H7 (cell line): ENCODE measurements around the gene LMF2. TPM values are rescaled to one million over a fixed set of nuclear protein-coding genes. Genes with fewer than 3 reads are reported as not detected.

ENCODE experiments used
- DNase-seq: peaks from one replicate; pipeline ENCODE4 v3.0.0; 2012
- H3K27me3 ChIP-seq: 2 replicates; pipeline ENCODE4 v1.6.0; 2011; ENCODE audit warnings: mild to moderate bottlenecking, low read length; ENCODE audit not compliant: control insufficient read depth, insufficient read depth
- H3K36me3 ChIP-seq: replicated peaks from 2 replicates; pipeline ENCODE4 v1.5.1; 2011; ENCODE audit warnings: low read length; ENCODE audit not compliant: control insufficient read depth, insufficient read depth
- H3K4me3 ChIP-seq: 2 replicates; pipeline ENCODE4 v1.5.1; 2011; ENCODE audit warnings: low read depth, mild to moderate bottlenecking, control low read depth, low read length, moderate library complexity; ENCODE audit not compliant: insufficient read depth
- total RNA-seq: library from RNA; depleted of rRNA; stranded (reverse); fragments of >200 nt; shearing (Covaris generic); gene quantifications from 2 replicates; pipeline ENCODE4 v1.2.3, GENCODE V29; 2014

The LMF2 gene
- total RNA-seq, 1 experiment from 2014 or later: 28.1 TPM

DNA sequence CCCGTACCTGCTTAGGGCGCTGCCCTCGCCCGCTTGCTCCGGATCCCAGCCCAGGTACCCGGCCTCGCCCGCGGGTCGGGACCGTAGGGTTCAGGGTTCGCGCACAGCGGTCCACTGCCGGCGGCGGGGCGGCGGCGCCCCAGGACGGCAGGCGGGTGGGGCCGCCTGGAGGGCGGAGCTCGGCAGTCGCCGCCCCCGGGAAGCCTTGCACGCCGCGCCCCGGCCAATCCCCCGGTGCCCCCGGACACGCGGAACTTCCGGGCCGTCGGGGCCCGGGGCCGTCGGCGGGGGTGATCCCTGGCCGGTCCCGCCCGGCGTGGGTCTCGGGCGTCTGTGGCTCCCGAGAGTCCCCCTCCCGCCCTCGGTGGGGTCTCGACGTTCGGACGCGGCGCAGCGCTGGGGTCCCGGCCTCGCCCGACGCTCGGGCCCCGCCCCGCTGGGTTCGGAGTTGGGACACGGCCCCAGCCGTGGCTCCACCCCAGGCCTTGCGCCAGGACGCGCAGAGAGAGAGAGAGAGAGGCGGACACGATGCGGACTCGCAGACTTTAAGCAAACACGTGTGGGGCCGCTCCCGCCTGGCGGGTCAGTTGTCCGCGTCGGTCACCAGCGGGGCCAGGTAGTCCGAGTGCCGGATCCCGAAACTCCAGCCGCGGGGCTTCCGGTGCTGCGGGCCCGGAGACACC lies 22.5 kb upstream of the LMF2 start, which contains the start of gene TYMP:
TSS of gene TYMP (minus strand) at position 116 of the 683 bp plus-strand sequence. CDS start 303 bp downstream, outside the sequence.
- H3K36me3 ChIP-seq: no peaks in the 10 kb centered on the region
- DNase-seq: peak; percentile 87
- H3K27me3 ChIP-seq: peaks cover 64% of the 10 kb centered on the region
- peak within 1 kb of the TSS; percentile 50 for H3K4me3 ChIP-seq

DNA sequence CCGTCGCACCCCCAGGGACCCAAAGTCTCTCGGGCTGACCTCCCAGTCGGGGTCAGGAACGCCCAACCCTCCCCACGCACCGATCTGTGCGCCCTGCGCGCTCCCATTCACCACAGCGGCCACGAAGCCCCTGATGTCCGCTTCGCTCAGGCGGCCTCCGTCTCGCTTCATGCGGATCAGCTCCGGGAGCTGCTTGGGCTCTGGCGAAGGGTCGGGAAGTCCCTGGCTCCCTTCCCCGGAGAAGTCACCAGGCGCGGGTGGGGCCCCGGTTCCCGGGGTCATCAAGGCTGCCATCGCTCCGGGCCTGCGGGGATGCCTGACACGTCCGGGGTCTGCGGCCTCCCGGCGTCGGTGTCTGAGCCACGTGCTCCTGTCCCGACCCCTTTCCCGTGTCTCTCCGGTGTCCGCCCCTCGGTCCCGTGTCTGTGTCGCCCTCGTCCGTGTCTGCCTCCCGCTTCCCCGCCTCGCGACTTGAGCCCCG lies 22.0 kb upstream of the LMF2 start:
- peak; percentile 83 for DNase-seq
- peaks cover 64% of the 10 kb centered on the region for H3K27me3 ChIP-seq
- peak overlapping the region; percentile 16 for H3K4me3 ChIP-seq
- H3K36me3 ChIP-seq: no peaks in the 10 kb centered on the region

DNA sequence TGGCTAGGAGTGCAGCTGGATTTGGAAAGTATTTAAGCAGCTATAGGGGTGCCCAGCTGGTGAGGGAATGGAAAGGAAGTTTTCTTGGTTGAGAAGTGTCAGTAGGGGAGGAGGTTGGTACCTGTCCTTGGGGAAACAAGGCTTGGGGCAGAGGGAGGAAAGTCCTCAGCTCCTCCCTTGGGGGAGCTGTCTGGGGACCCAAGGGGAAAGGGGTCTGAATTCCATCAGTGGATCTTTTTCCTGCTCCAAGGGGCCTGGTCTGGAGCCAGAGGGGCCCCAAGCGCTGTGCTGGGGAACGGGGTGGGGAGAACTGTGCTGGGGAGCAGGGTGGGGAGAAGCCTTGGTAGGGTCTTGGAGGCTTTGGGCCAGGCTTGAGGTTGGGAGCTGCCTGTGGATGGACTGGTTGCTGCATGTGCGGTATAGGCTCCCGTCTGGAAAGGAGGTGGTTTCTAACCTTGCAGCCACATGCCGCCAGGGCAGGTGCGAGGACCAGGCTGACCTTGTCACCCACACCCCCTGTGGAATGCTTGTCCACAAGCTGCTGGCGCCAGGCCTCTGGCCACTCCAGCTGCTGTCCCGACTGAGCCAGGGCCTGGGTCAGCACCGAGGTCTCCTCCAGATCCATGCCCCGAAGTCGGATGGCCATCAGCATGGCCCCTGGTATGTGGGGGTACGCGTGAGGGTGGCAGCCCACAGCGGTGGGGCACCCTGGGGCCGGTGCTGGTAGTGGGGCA lies 21.3 kb upstream of the LMF2 start:
- DNase-seq: peak; percentile 73
- no peaks in the 10 kb centered on the region; the same call in 1 of the 2 replicates for H3K36me3 ChIP-seq
- no peak overlapping the region for H3K4me3 ChIP-seq
- H3K27me3 ChIP-seq: peaks cover 64% of the 10 kb centered on the region

DNA sequence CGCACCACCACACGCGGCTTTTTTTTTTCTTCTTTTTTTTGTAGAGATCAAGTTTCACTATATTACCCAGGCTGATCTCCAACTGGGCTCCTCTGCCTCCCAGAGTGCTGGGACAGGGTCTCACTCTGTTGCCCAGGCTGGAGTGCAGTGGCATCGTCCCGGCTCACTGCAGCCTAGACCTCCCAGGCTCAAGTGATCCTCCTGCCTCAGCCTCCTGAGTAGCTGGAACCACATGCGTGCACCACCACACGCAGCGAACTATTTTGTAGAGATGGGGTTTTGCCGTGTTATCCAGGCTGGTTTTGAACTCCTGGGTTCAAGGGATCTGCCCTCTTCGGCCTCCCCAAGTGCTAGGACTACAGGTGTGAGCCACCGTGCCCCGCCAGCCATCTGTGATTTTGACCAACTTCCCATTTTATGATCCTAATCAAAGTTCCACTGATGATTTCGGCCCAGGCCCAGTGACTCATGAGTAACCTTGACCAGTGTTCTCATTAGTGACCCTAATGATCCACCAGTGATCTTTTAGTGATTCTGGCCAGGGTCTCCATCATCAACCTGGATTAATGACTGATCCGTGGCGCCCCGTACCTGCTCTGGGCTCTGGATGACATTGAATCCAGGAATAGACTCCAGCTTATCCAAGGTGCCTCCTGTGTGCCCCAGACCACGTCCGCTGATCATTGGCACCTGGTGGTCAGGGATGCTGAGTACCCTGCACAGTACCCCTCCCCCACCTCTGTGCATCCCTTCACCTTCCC lies 20.6 kb upstream of the LMF2 start:
- no peak for DNase-seq
- Histone ChIP-seq H3K27me3 (peaks cover 62% of the 10 kb centered on the region), H3K36me3 (peaks cover 2% of the 10 kb centered on the region), H3K4me3 (no peak overlapping the region)

DNA sequence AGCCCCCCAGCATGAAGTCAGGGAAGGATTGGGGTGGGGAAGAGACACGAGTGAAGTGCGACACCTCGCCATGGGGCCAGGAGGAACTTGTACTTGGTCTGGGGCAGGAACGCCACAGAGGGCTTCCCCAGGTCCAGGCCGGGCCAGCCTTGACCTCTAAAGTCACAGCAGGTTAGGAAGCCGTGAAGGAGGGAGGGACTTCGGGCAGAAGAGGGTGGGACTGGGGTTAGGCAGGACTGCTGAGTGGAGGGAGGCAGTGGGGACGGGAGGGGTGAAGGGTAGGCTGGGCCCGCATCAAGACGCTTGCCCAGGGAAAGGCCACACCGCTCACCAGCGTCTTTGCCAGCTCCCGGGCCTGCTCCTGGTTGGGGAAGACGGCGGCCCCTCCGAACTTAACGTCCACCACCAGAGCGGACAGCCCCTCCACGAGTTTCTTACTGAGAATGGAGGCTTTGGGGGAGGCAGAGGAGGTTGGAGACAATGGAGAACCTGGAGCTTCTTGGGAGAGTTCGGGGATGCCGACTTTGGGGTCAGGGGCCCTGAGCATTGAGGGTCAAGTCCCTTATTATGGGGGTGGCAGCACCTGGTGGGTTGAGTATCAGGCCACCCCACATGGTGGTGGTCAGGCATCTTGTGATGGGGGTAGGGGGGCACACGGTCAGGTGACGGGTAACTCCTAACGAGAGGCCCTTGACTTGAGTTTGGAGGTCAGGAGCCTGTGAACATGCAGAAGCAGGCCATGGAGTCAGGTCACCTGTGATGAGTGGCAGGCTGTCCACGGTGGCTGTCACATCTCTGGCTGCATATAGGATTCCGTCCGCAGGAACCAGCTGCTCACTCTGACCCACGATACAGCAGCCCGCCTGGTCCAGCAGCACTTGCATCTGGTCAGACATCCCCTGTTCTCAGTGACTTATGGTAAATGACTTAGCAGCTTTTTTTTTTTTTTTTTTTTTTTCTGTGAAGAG lies 19.6 kb upstream of the LMF2 start:
- DNase-seq: peak; percentile 93
- Histone ChIP-seq H3K27me3 (peaks cover 54% of the 10 kb centered on the region), H3K36me3 (peaks cover 5% of the 10 kb centered on the region), H3K4me3 (peak overlapping the region; percentile 86)

DNA sequence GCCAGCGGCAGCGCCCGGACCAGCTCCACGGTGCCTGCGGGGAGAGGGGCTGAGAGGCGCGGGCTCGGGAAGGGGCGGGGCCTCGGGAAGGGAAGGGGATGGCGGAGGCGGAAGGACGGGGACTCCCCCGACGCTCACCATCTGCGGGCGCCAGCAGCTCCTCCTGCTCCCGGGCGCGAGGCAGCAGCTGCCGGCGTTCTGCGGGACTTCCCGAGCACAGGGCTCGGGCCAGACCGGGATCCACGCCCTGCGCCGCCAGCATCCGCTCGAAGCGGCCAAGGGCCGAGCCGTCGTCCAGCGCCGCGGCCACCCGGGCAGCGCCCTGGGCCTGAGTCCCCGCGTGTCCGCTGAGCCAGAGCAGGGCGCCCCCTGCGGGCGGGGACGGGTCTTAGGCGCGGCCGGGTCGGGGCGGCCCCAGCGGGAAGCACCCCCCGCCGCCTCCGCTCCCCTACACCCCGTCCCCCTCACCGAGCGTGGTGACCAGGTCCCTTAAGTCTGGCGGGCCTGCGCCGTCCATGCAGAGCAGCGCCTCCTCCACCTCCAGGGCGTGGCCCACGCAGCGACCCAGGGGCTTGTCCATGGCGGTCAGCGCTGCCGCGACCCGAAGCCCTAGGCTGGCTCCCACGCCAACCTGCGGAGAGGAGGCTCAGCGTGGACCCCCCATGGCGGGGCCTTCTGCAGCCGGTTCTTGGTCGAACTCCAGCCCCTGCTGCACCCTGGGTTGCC lies 18.8 kb upstream of the LMF2 start:
- Histone ChIP-seq H3K36me3 (peaks cover 5% of the 10 kb centered on the region), H3K27me3 (peaks cover 45% of the 10 kb centered on the region), H3K4me3 (peak overlapping the region; percentile 86)
- peak; percentile 97 for DNase-seq

DNA sequence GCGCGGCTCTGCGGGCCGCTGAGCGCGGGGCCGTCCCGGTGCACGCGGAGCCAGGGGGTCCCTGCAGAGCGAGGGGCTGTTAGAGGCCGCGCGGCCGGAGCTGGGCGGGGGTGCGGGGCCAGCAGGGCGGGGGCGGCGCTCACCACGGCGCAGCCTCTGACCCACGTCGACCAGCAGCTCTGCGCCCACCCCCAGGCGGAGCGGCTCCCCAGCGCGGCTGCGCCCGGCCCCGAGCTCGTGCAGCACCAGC lies 18.3 kb upstream of the LMF2 start:
- peak overlapping the region; percentile 86 for H3K4me3 ChIP-seq
- DNase-seq: no peak
- peaks cover 40% of the 10 kb centered on the region for H3K27me3 ChIP-seq
- peaks cover 5% of the 10 kb centered on the region for H3K36me3 ChIP-seq

DNA sequence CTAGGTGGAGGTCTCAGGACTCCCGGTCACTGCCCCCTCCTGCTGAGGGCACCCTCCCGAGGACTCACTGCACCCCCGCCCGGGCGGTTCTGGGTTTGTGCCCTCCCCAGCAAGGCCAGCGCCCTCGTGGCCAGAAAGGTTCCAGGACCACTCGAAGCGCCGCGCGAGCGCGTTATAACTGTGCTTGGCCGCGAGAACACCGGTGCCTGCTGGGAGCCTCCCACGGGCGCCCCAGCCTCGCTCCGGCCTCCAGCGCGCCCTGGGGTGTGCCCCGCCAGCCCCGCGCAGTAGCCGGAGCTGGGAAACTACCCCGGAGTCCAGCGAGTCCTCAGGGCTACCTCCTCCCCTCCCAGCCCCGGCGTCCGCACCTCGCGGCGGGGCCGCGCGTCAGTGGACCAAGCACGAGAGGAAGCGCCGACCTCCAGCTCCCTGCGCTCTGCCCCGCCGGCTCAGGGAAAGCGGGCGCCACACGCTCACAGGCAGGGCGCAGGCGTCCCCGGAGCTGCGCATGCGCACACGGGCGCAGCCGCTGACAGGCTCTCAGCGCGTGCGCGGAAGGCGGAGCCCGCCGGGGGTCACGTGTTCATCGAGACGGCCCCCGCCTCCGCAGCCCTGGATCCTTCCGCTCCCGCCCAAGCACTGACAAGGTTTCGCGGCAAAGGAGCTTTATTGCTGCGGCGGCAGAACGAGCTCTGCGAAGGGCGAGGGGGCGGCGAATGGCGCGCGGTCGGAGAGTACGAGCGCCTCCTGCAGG lies 17.8 kb upstream of the LMF2 start, which contains the start of gene SCO2:
TSS of gene SCO2 (minus strand) at position 495 of the 754 bp plus-strand sequence. CDS start 1,187 bp downstream, outside the sequence.
- H3K4me3 ChIP-seq: peak within 1 kb of the TSS; percentile 86
- peak; percentile 100 for DNase-seq
- peaks cover 35% of the 10 kb centered on the region for H3K27me3 ChIP-seq
- H3K36me3 ChIP-seq: peaks cover 5% of the 10 kb centered on the region

DNA sequence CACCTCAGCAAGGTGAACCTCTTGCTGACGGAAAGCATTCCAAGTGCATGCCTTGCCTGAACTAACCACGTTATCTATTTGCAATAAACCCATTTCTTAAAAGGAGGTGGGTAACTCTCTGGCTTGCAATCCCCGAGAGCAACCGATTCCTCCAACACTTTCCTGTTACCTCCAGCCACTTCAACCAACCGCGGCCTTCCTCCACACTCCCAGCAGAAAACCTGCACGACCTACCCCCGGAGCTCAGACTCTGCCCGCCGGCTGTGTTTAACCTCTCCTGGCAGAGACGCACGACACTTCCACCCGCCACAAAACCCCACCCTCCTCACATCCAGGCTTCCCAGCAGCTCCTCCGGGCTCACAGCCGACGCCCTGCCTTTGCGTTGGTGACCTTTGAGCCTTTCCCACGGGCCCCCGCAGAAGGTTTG lies 17.2 kb upstream of the LMF2 start:
- Histone ChIP-seq H3K4me3 (peak overlapping the region; percentile 86), H3K36me3 (peaks cover 5% of the 10 kb centered on the region), H3K27me3 (peaks cover 29% of the 10 kb centered on the region)
- peak; percentile 78 for DNase-seq

DNA sequence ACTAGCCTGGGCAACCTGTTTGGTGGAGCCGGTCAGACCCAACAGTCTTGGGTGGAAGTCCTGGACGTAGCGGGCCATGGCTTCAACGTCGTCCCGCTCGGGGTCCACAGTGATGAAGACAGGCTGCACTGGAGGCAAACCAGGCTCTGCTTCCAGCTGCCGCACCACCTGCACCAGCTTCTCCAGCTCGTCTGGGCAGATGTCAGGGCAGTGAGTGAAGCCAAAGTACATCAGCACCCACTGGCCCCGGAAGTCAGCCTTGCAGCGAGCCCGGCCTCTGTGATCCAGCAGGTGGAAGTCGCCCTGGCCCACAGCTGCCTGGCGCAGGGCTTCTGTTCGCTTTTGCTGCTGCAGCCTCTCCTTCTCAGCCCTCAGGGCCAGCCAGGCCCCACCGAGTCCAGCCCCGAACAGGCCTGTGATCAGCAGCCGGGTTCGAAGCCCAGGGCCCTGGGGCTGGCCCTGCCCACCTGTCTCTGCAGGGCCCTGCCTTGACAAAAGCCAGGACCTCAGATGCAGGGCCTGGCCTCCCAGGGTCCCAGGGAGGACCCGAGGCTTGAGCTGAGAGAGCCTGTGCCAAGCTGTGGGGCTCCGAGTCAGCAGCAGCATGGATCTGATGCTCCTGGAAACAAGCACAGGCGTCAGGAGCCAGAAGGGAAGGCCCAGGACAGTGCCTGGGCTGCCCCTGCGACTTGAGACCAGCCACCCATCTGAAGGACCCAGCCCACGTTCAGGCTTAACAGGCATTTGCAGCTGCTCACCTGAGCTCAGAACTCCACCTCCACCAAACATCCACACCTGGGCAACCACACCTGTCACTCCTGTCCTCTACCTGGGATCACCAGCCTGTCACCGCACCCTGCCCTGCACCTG lies 16.5 kb upstream of the LMF2 start:
- H3K27me3 ChIP-seq: peaks cover 23% of the 10 kb centered on the region
- peak overlapping the region; percentile 86 for H3K4me3 ChIP-seq
- peaks cover 5% of the 10 kb centered on the region for H3K36me3 ChIP-seq
- peak; percentile 63 for DNase-seq

DNA sequence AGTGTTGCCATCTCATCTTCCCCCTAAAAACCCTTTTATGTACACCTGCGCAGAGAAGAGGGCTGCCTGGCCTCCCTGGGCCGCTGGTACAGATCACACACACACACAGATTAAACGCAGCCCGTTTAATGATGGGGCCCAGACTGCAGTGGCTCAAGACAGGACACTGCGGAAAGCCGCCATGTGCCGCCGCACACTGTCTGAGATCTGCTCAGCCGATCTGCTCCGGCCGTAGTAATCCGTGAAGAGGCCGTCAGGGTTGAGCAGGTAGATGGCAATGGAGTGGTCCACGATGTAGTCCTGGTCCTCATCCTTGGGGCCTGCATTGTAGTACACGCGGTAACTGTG lies 15.9 kb upstream of the LMF2 start:
- no peak overlapping the region for H3K4me3 ChIP-seq
- DNase-seq: no peak
- peaks cover 6% of the 10 kb centered on the region for H3K36me3 ChIP-seq
- peaks cover 17% of the 10 kb centered on the region for H3K27me3 ChIP-seq

DNA sequence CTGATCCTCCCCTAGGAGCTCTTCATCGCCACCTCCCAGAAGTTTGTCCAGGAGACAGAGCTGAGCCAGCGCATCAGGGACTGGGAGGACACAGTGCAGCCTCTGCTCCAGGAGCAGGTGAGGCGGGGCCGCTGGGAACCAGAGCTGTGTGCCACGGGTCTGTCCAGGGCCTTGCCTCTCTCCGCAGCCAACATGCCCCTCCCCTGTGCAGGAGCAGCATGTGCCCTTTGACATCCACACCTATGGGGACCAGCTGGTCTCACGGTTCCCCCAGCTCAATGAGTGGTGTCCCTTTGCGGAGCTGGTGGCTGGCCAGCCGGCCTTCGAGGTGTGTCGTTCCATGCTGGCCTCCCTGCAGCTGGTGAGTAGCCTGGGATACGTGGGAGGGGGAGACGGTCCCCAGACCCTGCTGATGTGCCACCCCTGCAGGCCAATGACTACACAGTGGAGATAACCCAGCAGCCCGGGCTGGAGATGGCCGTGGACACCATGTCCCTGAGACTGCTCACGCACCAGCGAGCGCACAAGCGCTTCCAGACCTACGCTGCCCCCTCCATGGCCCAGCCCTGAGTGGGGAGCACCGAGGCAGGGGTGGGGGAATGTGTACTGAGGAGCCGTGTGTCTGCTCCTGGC lies 15.4 kb upstream of the LMF2 start:
- Histone ChIP-seq H3K27me3 (peaks cover 12% of the 10 kb centered on the region), H3K4me3 (no peak overlapping the region), H3K36me3 (peaks cover 6% of the 10 kb centered on the region)
- no peak for DNase-seq
